Suprapubic skin (tissue), 4 donors: ENCODE results near the gene ZNF362. TPM values are rescaled to one million over a fixed set of nuclear protein-coding genes. Genes with fewer than 3 reads are reported as not detected.

ENCODE experiments used
- DNase-seq, 2 donors: peaks; one replicate each; pipeline ENCODE4 v3.0.0-alpha.2; 2019; ENCODE audit warnings: low spot score in 2 of 2
- H3K27ac ChIP-seq: fragments of 200-600 bp; sonication (generic); one replicate; pipeline ENCODE4 v1.5.1; 2019
- H3K27me3 ChIP-seq: fragments of 200-600 bp; sonication (generic); one replicate; pipeline ENCODE4 v1.5.1; 2019
- H3K36me3 ChIP-seq: fragments of 200-600 bp; sonication (generic); one replicate; pipeline ENCODE4 v1.5.1; 2019
- H3K4me1 ChIP-seq: fragments of 200-600 bp; sonication (generic); one replicate; pipeline ENCODE4 v1.5.1; 2019
- H3K4me3 ChIP-seq: fragments of 200-600 bp; sonication (generic); one replicate; pipeline ENCODE4 v1.5.1; 2019; ENCODE audit warnings: mild to moderate bottlenecking
- H3K9me3 ChIP-seq: fragments of 200-600 bp; sonication (generic); one replicate; pipeline ENCODE4 v1.5.1; 2019
- EP300 ChIP-seq: sonication (generic); formaldehyde crosslinking; IDR thresholded peaks from one replicate; pipeline ENCODE4 v1.6.1; 2017; ENCODE audit warnings: antibody characterized with exemption
- POLR2A ChIP-seq, 2 donors: fragments of 450-650 bp; IDR thresholded peaks; one replicate each; pipeline ENCODE4 v1.6.1; 2017; ENCODE audit warnings: antibody characterized with exemption in 2 of 2, mild to moderate bottlenecking in 2 of 2, moderate library complexity in 2 of 2
- POLR2AphosphoS5 ChIP-seq, 3 donors: sonication (generic); formaldehyde crosslinking; IDR thresholded peaks; one replicate each; pipeline ENCODE4 v1.6.1; 2017; ENCODE audit warnings: antibody characterized with exemption in 3 of 3
- WGBS: methylation state at CpG from one replicate; pipeline ENCODE4 v1.1.5; 2018; 5-methylcytosine and 5-hydroxymethylcytosine counted together
- total RNA-seq, 4 donors: library from RNA; depleted of rRNA; stranded (reverse); fragments of >200 nt; gene quantifications; one replicate each; pipeline ENCODE4 v1.1.0, GENCODE V29; 2016
- TF ChIP-seq, protein P1 (sequence below), 2 donors: fragments of 200-600 bp in 1 of 2; fragments of 450-650 bp in 1 of 2; sonication (generic) in 1 of 2; IDR thresholded peaks; one replicate each; pipeline ENCODE4 v1.5.1; 2016 to 2019; ENCODE audit warnings: antibody characterized with exemption in 2 of 2, mild to moderate bottlenecking in 1 of 2, moderate library complexity in 1 of 2

ZNF362 gene
- total RNA-seq, 4 donors from 2014 or later = 18.7 to 23.9 (median 21.9) TPM

DNA sequence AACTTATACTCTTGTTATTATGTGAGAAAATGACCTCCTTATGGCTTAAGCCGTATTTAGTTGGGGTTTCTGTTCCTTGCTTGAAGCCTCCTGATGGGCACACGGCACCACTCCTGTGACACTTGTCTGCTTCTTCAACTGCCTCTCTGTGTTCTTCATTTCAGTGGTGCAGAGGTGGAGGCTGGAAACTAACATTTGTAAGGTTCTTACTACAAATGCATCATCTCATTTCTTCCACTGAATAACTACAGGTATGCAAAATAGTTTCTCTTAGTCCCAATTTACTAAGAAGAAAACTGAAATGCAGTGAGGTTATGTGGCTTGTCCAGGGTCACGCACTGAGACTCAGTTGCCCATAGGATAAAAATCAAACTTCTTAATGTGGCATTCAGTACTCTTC is 23.6 kb upstream of the ZNF362 start:
- peaks cover 3% of the 10 kb centered on the region for H3K4me1 ChIP-seq
- H3K27ac ChIP-seq = no peak overlapping the region
- no peak for DNase-seq
- H3K27me3 ChIP-seq = no peaks in the 10 kb centered on the region
- TF ChIP-seq, protein P1, sequence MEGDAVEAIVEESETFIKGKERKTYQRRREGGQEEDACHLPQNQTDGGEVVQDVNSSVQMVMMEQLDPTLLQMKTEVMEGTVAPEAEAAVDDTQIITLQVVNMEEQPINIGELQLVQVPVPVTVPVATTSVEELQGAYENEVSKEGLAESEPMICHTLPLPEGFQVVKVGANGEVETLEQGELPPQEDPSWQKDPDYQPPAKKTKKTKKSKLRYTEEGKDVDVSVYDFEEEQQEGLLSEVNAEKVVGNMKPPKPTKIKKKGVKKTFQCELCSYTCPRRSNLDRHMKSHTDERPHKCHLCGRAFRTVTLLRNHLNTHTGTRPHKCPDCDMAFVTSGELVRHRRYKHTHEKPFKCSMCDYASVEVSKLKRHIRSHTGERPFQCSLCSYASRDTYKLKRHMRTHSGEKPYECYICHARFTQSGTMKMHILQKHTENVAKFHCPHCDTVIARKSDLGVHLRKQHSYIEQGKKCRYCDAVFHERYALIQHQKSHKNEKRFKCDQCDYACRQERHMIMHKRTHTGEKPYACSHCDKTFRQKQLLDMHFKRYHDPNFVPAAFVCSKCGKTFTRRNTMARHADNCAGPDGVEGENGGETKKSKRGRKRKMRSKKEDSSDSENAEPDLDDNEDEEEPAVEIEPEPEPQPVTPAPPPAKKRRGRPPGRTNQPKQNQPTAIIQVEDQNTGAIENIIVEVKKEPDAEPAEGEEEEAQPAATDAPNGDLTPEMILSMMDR (IDR thresholded peaks at IDR 0.05) = no peak
- TF ChIP-seq POLR2A (IDR thresholded peaks at IDR 0.05) (no peak), POLR2AphosphoS5 (IDR thresholded peaks at IDR 0.05) (no peak), EP300 (no peak)
- H3K4me3 ChIP-seq = no peak overlapping the region
- H3K9me3 ChIP-seq = no peaks in the 10 kb centered on the region
- 99% methylated on average over 3 of the region's 3 CpGs for WGBS
- no peaks in the 10 kb centered on the region for H3K36me3 ChIP-seq

DNA sequence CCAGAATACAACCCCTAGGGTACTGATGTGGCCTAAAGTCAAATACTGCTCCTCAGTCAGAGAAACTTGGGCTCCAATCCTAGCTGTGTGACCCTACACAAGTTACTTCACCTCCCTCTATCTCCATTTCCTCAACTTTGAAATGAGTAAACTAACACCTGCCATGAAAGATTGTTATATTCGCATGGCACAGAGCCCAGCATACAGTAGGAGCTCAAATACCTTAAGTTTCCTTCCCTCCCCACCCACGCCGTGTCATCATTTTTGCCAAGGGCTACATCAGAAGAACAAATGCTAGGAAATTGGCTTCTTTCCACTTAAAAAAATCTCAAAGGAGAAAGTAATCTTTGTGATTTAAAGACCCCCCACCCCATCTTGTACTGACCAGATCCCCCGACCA is 22.2 kb upstream of the ZNF362 start:
- WGBS = 79% methylated on average over 4 of the region's 4 CpGs
- TF ChIP-seq POLR2AphosphoS5 (IDR thresholded peaks at IDR 0.05) (no peak), EP300 (no peak), POLR2A (IDR thresholded peaks at IDR 0.05) (no peak)
- TF ChIP-seq, protein P1 (IDR thresholded peaks at IDR 0.05) = no peak

DNA sequence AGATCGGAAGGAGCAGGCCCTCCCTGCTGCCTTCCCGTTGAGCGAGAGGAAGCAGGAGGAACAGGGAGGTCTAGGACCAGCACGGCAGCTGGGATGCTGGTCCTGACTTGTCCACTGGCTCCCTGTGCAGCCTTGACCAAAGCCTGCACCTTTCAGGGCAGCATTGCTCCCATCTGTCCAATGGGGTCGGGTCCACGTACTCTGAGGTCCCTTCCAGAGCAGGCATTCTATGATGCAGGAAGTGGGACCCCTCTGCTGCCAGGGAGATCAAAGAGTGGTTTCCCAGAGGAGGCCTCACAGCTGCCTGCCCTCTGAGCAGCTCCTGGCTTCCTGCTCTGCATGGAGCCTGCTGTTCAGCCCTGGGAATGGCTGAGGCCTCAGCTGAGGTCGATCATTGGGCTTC is 21.7 kb upstream of the ZNF362 start:
- H3K27me3 ChIP-seq = no peaks in the 10 kb centered on the region
- H3K9me3 ChIP-seq = no peaks in the 10 kb centered on the region
- peak in 1 of 2 donors; percentile 35 for DNase-seq
- WGBS = 53% methylated on average over 5 of the region's 7 CpGs
- no peaks in the 10 kb centered on the region for H3K36me3 ChIP-seq
- TF ChIP-seq POLR2AphosphoS5 (IDR thresholded peaks at IDR 0.05) (no peak), EP300 (no peak)
- TF ChIP-seq, protein P1 (IDR thresholded peaks at IDR 0.05) = no peak
- no peak overlapping the region for H3K27ac ChIP-seq
- H3K4me1 ChIP-seq = no peaks in the 10 kb centered on the region
- no peak overlapping the region for H3K4me3 ChIP-seq

More for the DNA sequence above, 22.2 kb upstream of the ZNF362 start:
- Histone ChIP-seq H3K4me3 (no peak overlapping the region), H3K9me3 (no peaks in the 10 kb centered on the region), H3K36me3 (no peaks in the 10 kb centered on the region), H3K4me1 (no peaks in the 10 kb centered on the region), H3K27ac (no peak overlapping the region), H3K27me3 (no peaks in the 10 kb centered on the region)
- no peak for DNase-seq

DNA sequence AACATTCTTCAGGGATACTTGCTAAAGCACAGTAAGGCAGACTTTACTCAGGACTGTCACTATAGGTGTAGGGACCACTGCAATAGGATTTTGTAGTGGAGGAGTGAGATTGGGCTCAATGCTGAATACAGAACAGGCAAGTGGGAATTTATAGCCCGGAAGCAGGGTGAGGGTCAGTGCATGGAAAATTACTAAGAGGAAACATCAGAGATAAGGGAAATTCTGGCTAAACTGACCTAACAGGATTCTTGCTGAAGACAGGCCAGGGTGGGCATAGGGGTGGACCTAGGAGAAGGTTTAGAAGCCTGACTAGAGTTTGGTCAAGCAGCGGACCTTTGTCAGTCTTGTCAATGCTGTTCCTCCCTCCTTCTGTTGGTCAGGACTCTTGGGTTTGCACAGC is 20.8 kb upstream of the ZNF362 start:
- DNase-seq = peak in 1 of 2 donors; percentile 45
- TF ChIP-seq POLR2A (IDR thresholded peaks at IDR 0.05) (no peak), EP300 (no peak), POLR2AphosphoS5 (IDR thresholded peaks at IDR 0.05) (no peak)
- TF ChIP-seq, protein P1 (IDR thresholded peaks at IDR 0.05) = no peak
- H3K27ac ChIP-seq = no peak overlapping the region
- H3K9me3 ChIP-seq = no peaks in the 10 kb centered on the region
- no peaks in the 10 kb centered on the region for H3K36me3 ChIP-seq
- no peaks in the 10 kb centered on the region for H3K4me1 ChIP-seq
- 94% methylated on average over 2 of the region's 2 CpGs for WGBS
- H3K4me3 ChIP-seq = no peak overlapping the region
- H3K27me3 ChIP-seq = no peaks in the 10 kb centered on the region

DNA sequence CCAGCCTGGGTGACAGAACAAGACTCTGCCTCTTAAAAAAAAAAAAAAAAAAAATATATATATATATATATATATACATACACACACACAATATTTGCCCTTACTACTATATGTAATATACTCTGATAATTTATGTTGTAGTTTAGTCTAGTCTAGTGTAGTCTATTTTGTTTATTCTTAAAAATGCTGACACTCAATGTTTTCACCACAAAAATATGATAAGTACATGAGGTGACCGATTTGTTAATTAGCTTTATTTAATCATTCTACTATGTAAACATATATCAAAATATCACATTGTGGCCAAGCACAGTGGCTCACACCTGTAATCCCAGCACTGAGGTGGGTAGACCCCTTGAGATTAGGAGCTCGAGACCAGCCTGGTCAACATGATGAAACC is 19.8 kb upstream of the ZNF362 start:
- H3K4me1 ChIP-seq = no peaks in the 10 kb centered on the region
- DNase-seq = no peak
- H3K4me3 ChIP-seq = no peak overlapping the region
- no peak overlapping the region for H3K27ac ChIP-seq
- WGBS = 88% methylated on average over 2 of the region's 2 CpGs
- no peaks in the 10 kb centered on the region for H3K36me3 ChIP-seq
- no peak for TF ChIP-seq POLR2A (IDR thresholded peaks at IDR 0.05)
- no peak for TF ChIP-seq EP300
- TF ChIP-seq POLR2AphosphoS5 (IDR thresholded peaks at IDR 0.05) = no peak
- TF ChIP-seq, protein P1 (IDR thresholded peaks at IDR 0.05) = no peak
- no peaks in the 10 kb centered on the region for H3K9me3 ChIP-seq
- H3K27me3 ChIP-seq = no peaks in the 10 kb centered on the region
